ENCODE measurements around the gene GPR146.

GPR146 gene

DNA sequence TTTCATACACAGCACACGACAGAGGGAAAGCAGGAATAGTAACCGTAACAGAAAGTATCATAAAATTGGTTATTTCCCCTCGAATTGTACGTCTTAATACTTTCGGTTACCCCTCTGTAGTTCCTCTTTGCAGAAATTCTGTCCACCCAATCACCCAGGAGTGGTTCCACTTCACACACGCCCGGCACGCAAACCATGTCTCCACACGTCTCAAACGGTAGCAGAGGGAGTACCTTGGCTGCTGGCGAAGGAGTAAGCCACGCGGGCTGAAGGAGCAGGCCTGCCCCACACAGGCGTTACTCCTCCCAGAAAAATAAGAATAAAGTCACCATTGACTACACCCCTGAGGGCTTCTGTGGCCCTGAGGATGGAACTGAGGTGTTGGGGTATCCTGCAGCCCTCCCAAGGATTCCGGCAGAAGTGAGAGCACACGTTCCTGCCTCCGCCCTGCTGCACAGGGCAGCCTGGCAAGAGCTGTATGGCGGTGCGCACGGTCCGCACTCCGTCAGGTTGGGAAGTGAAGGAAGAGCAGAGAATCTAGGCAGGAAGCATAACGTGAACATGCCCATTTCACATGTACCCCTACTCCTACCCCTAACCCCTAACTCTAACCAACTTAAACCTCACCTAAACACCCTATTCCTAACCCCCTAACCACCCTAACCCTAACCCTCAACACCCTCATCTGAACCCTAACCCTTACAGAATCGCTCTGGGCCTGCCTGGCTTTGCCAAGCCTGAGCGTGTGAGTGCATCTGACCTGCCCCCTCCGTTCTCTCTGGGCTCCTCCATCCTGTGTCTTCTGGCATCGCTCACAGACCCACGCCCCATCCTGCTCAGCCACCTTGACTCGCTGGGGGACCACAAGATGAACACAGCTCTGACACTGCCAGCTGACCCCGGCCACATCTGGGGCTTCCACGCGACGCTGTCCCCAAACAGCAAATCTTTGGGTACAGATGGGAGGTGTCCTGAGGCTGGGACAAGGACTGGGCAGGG, 18.2 kb downstream of the GPR146 start:
- TF ChIP-seq, protein P1, sequence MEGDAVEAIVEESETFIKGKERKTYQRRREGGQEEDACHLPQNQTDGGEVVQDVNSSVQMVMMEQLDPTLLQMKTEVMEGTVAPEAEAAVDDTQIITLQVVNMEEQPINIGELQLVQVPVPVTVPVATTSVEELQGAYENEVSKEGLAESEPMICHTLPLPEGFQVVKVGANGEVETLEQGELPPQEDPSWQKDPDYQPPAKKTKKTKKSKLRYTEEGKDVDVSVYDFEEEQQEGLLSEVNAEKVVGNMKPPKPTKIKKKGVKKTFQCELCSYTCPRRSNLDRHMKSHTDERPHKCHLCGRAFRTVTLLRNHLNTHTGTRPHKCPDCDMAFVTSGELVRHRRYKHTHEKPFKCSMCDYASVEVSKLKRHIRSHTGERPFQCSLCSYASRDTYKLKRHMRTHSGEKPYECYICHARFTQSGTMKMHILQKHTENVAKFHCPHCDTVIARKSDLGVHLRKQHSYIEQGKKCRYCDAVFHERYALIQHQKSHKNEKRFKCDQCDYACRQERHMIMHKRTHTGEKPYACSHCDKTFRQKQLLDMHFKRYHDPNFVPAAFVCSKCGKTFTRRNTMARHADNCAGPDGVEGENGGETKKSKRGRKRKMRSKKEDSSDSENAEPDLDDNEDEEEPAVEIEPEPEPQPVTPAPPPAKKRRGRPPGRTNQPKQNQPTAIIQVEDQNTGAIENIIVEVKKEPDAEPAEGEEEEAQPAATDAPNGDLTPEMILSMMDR (IDR thresholded peaks at IDR 0.05; ENCODE audit: control insufficient read depth, insufficient read depth, low read depth, low read length, missing control alignments), result no peak
- H3K4me3 ChIP-seq (ENCODE audit: control insufficient read depth, low read depth, low read length), result no peak overlapping the region
- no peak for DNase-seq (ENCODE audit: low read depth)

DNA sequence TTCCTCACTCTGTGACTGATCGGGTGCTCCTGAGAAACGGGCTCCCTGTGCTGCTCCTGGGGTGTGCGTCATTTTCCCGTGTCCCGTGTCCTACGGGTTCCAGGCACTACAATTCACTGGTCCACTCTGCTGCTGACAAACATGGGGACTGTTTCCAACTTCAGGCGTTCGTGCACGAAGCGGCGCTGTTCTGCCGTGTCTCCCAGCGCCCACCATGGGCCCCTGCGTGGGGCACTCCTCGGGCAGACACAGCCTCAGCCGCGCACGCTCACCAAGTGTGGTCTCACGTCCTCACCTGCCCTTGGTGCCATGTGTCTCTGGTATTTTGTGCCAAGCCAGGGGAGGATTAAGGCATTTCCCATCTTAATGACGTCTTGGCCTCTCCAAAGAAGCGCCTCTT, 19.0 kb downstream of the GPR146 start:
- no peak overlapping the region for H3K4me3 ChIP-seq (ENCODE audit: control insufficient read depth, low read depth, low read length)
- DNase-seq (ENCODE audit: low read depth), result no peak
- TF ChIP-seq, protein P1 (IDR thresholded peaks at IDR 0.05; ENCODE audit: control insufficient read depth, insufficient read depth, low read depth, low read length, missing control alignments), result no peak

DNA sequence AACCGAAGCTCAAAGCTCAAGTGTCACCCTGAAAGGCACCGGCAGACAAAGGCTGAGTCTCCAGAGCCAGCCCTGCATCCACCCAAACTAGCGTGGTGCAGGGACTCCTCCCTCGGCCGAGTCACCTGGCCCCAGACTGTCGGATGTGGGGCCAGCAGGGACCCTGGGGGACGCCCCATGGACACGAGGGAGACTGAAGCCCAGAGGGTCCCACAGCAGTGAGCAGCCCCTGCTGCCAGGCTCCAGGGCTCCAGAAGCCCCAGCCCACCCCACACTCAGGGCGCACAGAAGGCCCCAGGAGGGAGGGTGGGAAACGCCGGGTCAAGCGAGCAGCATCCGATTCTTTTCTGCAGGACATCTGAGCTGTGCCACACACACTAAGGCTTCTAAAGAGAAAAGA, 20.2 kb downstream of the GPR146 start:
- no peak for DNase-seq (ENCODE audit: low read depth)
- TF ChIP-seq, protein P1 (IDR thresholded peaks at IDR 0.05; ENCODE audit: control insufficient read depth, insufficient read depth, low read depth, low read length, missing control alignments), result no peak
- no peak overlapping the region for H3K4me3 ChIP-seq (ENCODE audit: control insufficient read depth, low read depth, low read length)

DNA sequence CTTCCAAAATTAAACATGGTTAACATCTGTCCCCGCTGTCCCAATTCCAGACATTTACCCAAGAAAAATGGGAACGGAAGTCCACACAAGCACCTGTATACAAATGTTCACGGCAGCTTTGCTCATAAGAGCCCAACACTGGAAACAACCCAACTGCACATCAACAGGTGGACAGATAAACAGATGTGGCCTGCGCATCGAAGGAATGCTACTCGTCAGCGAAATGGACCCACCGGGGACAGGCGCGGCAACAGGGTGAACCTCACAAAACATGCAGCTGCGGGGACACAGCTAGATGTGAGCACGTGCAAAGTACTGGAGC, 20.9 kb downstream of the GPR146 start:
- TF ChIP-seq, protein P1 (IDR thresholded peaks at IDR 0.05; ENCODE audit: control insufficient read depth, insufficient read depth, low read depth, low read length, missing control alignments), result no peak
- no peak overlapping the region for H3K4me3 ChIP-seq (ENCODE audit: control insufficient read depth, low read depth, low read length)
- DNase-seq (ENCODE audit: low read depth), result no peak

DNA sequence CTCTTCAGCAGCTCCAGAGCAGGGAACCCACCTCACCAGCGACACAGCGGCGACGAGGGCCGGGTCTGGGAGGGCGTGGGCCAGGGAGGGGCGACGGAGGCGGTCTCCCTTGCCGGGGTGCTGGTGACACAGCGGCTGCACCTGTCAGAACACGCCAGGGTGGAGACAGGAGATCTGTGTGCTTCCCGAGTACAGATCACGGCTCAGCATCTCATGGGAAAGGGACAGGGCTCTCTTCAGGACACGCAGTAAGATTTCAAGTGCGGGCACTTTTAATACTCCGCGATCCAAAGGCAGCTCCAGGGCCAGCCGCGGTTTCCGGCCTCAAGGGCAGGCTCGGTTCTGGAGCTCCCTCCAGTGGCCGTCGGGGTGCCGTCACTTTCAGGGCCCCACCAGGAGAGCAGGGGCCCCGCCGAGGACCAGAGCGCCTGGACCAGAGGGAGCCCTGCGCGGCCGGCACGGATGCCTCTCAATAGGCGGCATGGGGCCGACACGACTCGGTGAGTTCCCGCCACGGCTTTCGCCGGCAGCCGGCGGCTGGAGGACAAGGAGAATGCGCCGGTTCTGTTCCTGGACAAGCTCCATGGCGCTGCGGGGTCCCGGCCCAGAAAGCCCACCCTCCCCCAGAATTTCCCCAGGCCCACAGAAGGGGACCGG, 21.4 kb downstream of the GPR146 start:
- no peak overlapping the region; the same call in 1 of the 2 replicates for H3K4me3 ChIP-seq (ENCODE audit: control insufficient read depth, low read depth, low read length)
- TF ChIP-seq, protein P1 (IDR thresholded peaks at IDR 0.05; ENCODE audit: control insufficient read depth, insufficient read depth, low read depth, low read length, missing control alignments), result peak; percentile 94
- no peak for DNase-seq (ENCODE audit: low read depth)

DNA sequence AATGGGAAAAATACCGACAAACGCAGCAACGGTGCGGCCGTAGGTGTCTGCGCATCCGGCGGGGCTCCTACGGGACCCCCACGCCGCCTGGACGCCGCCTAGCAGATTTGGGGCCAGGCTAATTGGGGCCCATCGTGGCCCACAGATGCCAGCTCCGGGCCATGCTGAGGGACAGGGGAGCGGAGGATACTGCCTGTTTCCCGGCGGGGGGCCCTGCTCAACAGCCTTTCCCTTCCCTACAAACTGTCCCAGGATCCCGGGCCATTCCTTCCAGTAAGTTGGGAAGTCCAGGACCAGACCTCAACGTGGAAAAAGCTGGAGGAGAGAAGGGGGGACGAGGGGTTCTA, 21.9 kb downstream of the GPR146 start:
- no peak overlapping the region for H3K4me3 ChIP-seq (ENCODE audit: control insufficient read depth, low read depth, low read length)
- TF ChIP-seq, protein P1 (IDR thresholded peaks at IDR 0.05; ENCODE audit: control insufficient read depth, insufficient read depth, low read depth, low read length, missing control alignments), result no peak

More for the DNA sequence above, 21.9 kb downstream of the GPR146 start:
- no peak for DNase-seq (ENCODE audit: low read depth)

Measured in AG09309 (cell line).